Peyer's patch (tissue), 4 donors: ENCODE measurements around the gene SCN3A. TPM values are rescaled to one million over a fixed set of nuclear protein-coding genes. Genes with fewer than 3 reads are reported as not detected.
A peak's percentile ranks its signal among the peaks of the same experiment; 100 is the strongest.

ENCODE experiments used
- DNase-seq, 3 donors: peaks; one replicate each; pipeline ENCODE4 v3.0.0-alpha.2; 2017 to 2019
- H3K27ac ChIP-seq, 4 donors: fragments of 200-600 bp; sonication (generic); one replicate each; pipeline ENCODE4 v1.5.1; 2016 to 2019
- H3K27me3 ChIP-seq, 2 donors: fragments of 200-600 bp; sonication (generic); one replicate each; pipeline ENCODE4 v1.5.1; 2019
- H3K36me3 ChIP-seq, 3 donors: fragments of 200-600 bp; sonication (generic); one replicate each; pipeline ENCODE4 v1.5.1; 2016 to 2019
- H3K4me1 ChIP-seq, 4 donors: fragments of 200-600 bp; sonication (generic); one replicate each; pipeline ENCODE4 v1.5.1; 2016 to 2019
- H3K4me3 ChIP-seq, 4 donors: fragments of 200-600 bp; sonication (generic); 1 replicate in 3 of 4; 2 replicates in 1 of 4; pipeline ENCODE4 v1.5.1; 2016 to 2019; ENCODE audit warnings: mild to moderate bottlenecking in 1 of 4
- H3K9me3 ChIP-seq, 4 donors: fragments of 200-600 bp; sonication (generic); one replicate each; pipeline ENCODE4 v1.5.1; 2016 to 2019; ENCODE audit warnings: mild to moderate bottlenecking in 1 of 4
- POLR2A ChIP-seq, 2 donors: fragments of 450-650 bp; IDR thresholded peaks; one replicate each; pipeline ENCODE4 v1.5.1; 2017; ENCODE audit warnings: antibody characterized with exemption in 2 of 2, mild to moderate bottlenecking in 2 of 2, moderate library complexity in 2 of 2
- total RNA-seq, 4 donors: library from RNA; depleted of rRNA; stranded (reverse); fragments of >200 nt; gene quantifications; one replicate each; pipeline ENCODE4 v1.1.0, GENCODE V29; 2016
- TF ChIP-seq, protein P1 (sequence below), 6 experiments: fragments of 450-650 bp in 4 of 6; fragments of 200-600 bp in 2 of 6; sonication (generic) in 1 of 6; IDR thresholded peaks; one replicate each; pipeline ENCODE4 v1.5.1; 2017 to 2019; ENCODE audit warnings: antibody characterized with exemption in 6 of 6, mild to moderate bottlenecking in 3 of 6, moderate library complexity in 1 of 6

Gene SCN3A
- total RNA-seq, 4 donors from 2014 or later, result 0.95 to 12.4 (median 1.2) TPM

GRCh38 chr2:165202239-165202638 lies 1.6 kb downstream of the SCN3A start:
- TF ChIP-seq POLR2A (IDR thresholded peaks at IDR 0.05), result no peak
- TF ChIP-seq, protein P1, sequence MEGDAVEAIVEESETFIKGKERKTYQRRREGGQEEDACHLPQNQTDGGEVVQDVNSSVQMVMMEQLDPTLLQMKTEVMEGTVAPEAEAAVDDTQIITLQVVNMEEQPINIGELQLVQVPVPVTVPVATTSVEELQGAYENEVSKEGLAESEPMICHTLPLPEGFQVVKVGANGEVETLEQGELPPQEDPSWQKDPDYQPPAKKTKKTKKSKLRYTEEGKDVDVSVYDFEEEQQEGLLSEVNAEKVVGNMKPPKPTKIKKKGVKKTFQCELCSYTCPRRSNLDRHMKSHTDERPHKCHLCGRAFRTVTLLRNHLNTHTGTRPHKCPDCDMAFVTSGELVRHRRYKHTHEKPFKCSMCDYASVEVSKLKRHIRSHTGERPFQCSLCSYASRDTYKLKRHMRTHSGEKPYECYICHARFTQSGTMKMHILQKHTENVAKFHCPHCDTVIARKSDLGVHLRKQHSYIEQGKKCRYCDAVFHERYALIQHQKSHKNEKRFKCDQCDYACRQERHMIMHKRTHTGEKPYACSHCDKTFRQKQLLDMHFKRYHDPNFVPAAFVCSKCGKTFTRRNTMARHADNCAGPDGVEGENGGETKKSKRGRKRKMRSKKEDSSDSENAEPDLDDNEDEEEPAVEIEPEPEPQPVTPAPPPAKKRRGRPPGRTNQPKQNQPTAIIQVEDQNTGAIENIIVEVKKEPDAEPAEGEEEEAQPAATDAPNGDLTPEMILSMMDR (IDR thresholded peaks at IDR 0.05), result no peak
- no peaks in the 10 kb centered on the region for H3K4me1 ChIP-seq
- no peaks in the 10 kb centered on the region for H3K36me3 ChIP-seq
- H3K27ac ChIP-seq, result no peak overlapping the region
- no peaks in the 10 kb centered on the region for H3K27me3 ChIP-seq
- H3K9me3 ChIP-seq, result no peaks in the 10 kb centered on the region
- no peak overlapping the region for H3K4me3 ChIP-seq
- DNase-seq, result no peak

GRCh38 chr2:165198181-165198580 lies 5.7 kb downstream of the SCN3A start:
- Histone ChIP-seq H3K9me3 (no peaks in the 10 kb centered on the region), H3K27me3 (no peaks in the 10 kb centered on the region), H3K4me3 (no peak overlapping the region), H3K4me1 (no peaks in the 10 kb centered on the region), H3K27ac (no peak overlapping the region), H3K36me3 (no peaks in the 10 kb centered on the region)
- no peak for DNase-seq
- no peak for TF ChIP-seq POLR2A (IDR thresholded peaks at IDR 0.05)
- TF ChIP-seq, protein P1 (IDR thresholded peaks at IDR 0.05), result no peak

- no peaks in the 10 kb centered on the region for H3K36me3 ChIP-seq
- no peaks in the 10 kb centered on the region for H3K4me1 ChIP-seq
- DNase-seq, result no peak
- no peaks in the 10 kb centered on the region for H3K9me3 ChIP-seq
- H3K27me3 ChIP-seq, result no peaks in the 10 kb centered on the region
- H3K27ac ChIP-seq, result no peak overlapping the region
- TF ChIP-seq, protein P1 (IDR thresholded peaks at IDR 0.05), result no peak
- no peak for TF ChIP-seq POLR2A (IDR thresholded peaks at IDR 0.05)
- no peak overlapping the region for H3K4me3 ChIP-seq
These were observed 6.5 kb downstream of the SCN3A start for GRCh38 chr2:165197346-165197745.

DNA sequence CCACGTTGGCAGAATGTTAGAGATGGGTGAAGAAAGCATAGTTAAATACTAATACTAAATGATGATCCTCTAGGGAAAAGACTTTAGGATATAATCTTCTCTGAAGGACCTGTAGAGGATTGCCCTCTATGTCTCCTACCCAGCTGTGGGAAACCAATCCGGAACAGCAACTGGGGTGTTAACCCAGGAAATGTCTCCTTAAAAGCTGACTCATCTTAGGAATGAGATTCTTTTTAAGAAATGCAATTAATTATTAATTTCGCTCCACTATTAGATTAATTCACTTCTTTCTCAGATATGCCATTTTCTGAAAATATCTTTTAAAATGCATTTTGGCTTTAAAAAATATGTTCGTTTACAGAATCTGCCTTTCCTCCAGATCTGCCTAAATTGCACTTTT lies 7.4 kb downstream of the SCN3A start:
- no peak for TF ChIP-seq POLR2A (IDR thresholded peaks at IDR 0.05)
- TF ChIP-seq, protein P1 (IDR thresholded peaks at IDR 0.05), result no peak
- Histone ChIP-seq H3K36me3 (no peaks in the 10 kb centered on the region), H3K27ac (no peak overlapping the region), H3K4me1 (no peaks in the 10 kb centered on the region), H3K9me3 (no peaks in the 10 kb centered on the region), H3K27me3 (no peaks in the 10 kb centered on the region), H3K4me3 (no peak overlapping the region)
- DNase-seq, result no peak

- H3K4me3 ChIP-seq, result no peak overlapping the region
- peak in 2 of 3 donors; percentile 57 to 72 for DNase-seq
- no peaks in the 10 kb centered on the region for H3K27me3 ChIP-seq
- H3K36me3 ChIP-seq, result no peaks in the 10 kb centered on the region
- no peaks in the 10 kb centered on the region for H3K9me3 ChIP-seq
- peak overlapping the region in 2 of 4 donors; percentile 40 to 47 for H3K27ac ChIP-seq
- H3K4me1 ChIP-seq, result no peaks in the 10 kb centered on the region
- no peak for TF ChIP-seq POLR2A (IDR thresholded peaks at IDR 0.05)
- TF ChIP-seq, protein P1 (IDR thresholded peaks at IDR 0.05), result no peak
These were observed 10.6 kb downstream of the SCN3A start for GRCh38 chr2:165193178-165193777.

- H3K27ac ChIP-seq, result no peak overlapping the region
- DNase-seq, result no peak
- H3K27me3 ChIP-seq, result no peaks in the 10 kb centered on the region
- no peaks in the 10 kb centered on the region for H3K4me1 ChIP-seq
- H3K36me3 ChIP-seq, result no peaks in the 10 kb centered on the region
- H3K4me3 ChIP-seq, result no peak overlapping the region
- no peaks in the 10 kb centered on the region for H3K9me3 ChIP-seq
- no peak for TF ChIP-seq POLR2A (IDR thresholded peaks at IDR 0.05)
- TF ChIP-seq, protein P1 (IDR thresholded peaks at IDR 0.05), result no peak
These were observed 11.1 kb downstream of the SCN3A start for GRCh38 chr2:165192729-165193128.
